ENCODE data around the gene PFKP.
"Not testable (repeated sequence)": the region's sequence is repeated elsewhere in the genome, so short reads cannot be mapped to it uniquely, and the experiment has no call there.

Gene PFKP

GRCh38 chr10:3167611-3168330, 100.4 kb downstream of the PFKP start:
- no peak for DNase-seq

- DNase-seq: no peak
These were observed 101.9 kb downstream of the PFKP start for GRCh38 chr10:3169271-3169670.

- DNase-seq: no peak
These were observed 102.3 kb downstream of the PFKP start for GRCh38 chr10:3169673-3170072.

- DNase-seq: not testable (repeated sequence)
These were observed 104.1 kb downstream of the PFKP start for GRCh38 chr10:3171488-3171887.

- DNase-seq: no peak
These were observed 104.7 kb downstream of the PFKP start for GRCh38 chr10:3172081-3172445.

DNA sequence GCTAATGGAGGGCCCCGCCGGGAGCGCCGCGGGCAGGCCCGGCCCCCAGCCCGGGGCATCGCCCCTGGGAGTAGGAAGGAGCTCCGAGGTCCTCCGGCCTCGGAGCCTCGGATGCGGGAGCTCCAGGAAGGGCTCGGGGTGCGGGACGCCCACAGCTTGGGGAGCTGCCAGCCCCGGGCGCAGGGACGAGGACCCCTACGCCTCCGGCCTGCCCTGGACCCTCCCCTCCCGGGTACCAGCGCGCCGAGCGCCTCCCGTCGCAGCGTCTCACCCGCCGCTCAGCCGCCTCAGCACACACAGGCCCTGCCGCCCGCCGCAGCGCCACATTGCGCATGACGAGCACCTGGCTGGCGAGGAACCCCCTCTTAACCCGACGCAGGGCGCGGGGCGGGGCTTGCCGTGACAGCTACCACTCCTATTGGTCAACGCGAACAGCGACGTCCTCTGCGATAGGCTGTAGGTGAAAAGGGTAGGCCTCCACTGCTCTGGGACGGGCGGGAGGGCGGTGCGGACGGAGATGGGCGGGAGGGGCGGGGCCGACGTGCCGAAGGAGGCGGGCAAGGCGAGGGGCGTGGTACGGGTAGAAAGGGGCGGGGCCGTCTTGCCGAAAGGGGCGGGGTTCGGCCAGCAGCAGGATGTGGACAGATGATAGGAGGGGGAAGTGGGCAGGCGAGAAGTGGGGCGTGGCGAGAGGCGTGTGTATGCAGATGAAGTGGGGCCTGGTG, 105.3 kb downstream of the PFKP start, which contains the start of gene PITRM1:
PITRM1 (minus strand) TSS at position 337 of the 725 bp plus-strand sequence; CDS start at position 327, 10 bp downstream.
- DNase-seq: peak; percentile 90

- DNase-seq: no peak
These were observed 106.0 kb downstream of the PFKP start for GRCh38 chr10:3173171-3173878.

- DNase-seq: no peak
These were observed 110.7 kb downstream of the PFKP start for GRCh38 chr10:3178042-3178441.

- no peak for DNase-seq
These were observed 111.8 kb downstream of the PFKP start for GRCh38 chr10:3179174-3179573.

GRCh38 chr10:3180355-3181025, 113.1 kb downstream of the PFKP start:
- DNase-seq: no peak

DNA sequence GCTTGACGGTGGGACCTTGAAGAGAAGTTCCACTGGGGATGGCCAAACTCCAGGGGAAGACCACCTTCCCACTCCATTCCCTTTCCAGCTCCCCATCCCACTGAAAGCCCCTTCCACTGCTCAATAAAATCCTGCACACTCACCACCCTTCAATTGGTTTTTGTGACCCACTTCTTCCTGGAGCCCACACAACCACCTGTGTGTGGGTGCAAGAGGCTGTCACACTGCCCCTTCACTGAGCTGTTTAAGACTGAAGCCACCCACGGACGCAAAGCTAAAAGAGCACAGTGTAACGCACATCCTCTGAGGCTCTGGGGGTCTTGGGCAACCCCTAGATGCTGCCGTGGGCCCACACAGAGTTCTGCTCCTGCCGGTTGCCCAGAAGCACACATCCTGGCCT, 118.0 kb downstream of the PFKP start:
- no peak for DNase-seq

DNA sequence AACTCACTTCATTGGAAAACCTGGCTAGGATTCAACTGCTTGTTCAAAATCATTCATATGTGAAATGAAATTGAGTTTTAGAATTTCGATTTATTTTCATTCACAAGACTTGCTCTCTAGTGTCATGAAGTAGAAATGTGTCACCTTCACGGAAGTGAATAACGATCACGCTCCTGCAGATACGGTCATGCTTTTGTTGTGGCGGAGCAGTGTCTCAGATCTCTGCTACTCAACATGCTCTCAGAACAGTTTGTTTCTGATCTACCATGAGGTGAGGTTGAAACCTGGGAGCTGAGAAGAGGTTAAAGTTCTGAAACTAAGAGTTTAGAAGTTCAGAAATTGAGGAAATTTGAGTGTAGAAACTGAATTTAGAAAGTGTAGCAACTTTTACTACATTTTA, 119.0 kb downstream of the PFKP start:
- no peak for DNase-seq
